AG09309 (cell line): ENCODE results near the gene DTL.

Experiments used
- DNase-seq: peaks from one replicate; pipeline ENCODE4 v3.0.0-alpha.2; 2010; ENCODE audit warnings: low read depth
- H3K4me3 ChIP-seq: 2 replicates; pipeline ENCODE4 v1.5.1; 2011; ENCODE audit warnings: mild to moderate bottlenecking, low read depth, low read length, moderate library complexity; ENCODE audit not compliant: control insufficient read depth
- CTCF ChIP-seq: IDR thresholded peaks from 2 replicates; pipeline ENCODE4 v1.5.1; 2011; ENCODE audit warnings: mild to moderate bottlenecking, low read depth, low read length, inconsistent platforms; ENCODE audit not compliant: insufficient read depth, control insufficient read depth; ENCODE audit errors: missing control alignments

The DTL gene

DNA sequence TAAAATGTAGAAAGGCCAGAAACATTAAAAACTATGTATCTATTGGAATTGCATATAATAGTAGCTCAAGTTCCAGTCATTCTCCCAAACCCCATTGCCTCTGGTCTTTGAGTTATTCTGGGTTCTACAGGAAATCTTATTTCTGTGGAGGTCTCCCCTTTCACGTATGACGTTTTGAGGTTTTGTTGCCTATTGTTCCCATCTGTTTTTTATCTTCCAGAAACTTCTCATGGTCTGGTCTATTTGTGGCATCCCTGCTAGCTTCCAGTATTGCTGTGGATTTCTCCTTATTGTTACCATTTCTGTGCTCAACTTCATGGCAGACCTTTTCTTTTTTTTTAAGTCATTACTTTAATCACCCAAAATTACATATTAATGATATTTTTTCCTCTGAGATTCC, 43.3 kb downstream of the DTL start:
- no peak for TF ChIP-seq CTCF
- H3K4me3 ChIP-seq: no peak overlapping the region
- no peak for DNase-seq

GRCh38 chr1:212082765-212083406, 47.3 kb downstream of the DTL start:
- TF ChIP-seq CTCF: no peak
- DNase-seq: no peak
- no peak overlapping the region for H3K4me3 ChIP-seq

DNA sequence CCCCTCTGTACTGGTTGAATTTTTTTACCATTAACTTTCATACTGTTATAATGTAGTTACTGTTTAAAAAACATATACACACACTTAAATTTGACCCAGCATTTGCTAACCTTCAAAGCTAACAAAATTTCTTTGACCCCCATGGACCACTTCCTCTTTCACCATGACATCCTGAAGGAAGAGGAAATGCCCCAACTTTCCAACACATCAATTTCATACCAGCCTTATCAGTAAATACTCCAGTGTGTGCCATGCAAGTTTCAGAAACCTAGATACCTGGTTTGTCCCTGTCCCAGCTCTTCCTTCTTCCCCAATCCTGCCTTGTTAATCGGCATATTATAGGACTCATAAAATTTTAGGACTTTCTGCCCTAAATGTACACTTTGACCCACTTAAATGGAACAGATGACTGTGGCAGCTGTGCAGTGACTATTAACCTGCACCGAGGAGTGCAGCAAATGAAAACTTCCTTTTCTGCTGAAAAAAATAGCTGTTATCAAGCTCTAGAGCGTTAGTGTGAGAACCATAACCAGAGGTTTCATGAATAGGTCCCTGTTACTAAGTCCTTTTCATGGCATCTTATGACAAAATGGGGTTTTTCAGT, 54.1 kb downstream of the DTL start:
- no peak for DNase-seq
- no peak overlapping the region for H3K4me3 ChIP-seq
- no peak for TF ChIP-seq CTCF

DNA sequence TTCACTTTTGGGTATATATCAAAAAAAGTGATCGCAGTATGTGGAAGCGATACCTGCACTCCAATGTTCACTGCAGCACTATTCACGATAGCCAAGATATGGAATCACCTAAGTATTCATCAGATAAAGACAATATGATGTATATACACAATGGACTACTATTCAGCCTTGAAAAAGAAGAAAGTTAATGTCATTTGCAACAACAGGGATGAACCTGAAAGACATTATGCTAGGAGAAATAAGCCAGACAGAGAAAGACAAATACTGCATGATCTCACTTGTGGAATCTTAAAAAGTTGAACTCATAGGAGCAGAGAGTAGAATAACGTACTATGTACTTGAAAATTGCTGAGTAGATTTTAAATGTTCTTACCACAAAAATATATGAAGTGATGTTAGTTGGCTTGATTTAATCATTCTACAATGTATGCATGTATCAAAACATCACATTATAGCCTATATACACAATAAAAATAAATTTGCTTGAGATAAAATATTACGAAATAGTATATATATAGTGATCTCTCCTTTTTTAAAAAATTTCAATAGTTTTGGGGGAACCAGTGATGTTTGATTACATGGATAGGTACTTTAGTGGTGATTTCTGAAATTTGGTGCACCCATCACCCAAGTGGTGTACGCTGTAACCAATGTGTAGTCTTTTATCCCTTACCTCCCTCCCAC, 56.0 kb downstream of the DTL start:
- DNase-seq: no peak
- TF ChIP-seq CTCF: no peak

GRCh38 chr1:212097360-212097759, 61.8 kb downstream of the DTL start:
- no peak for DNase-seq
- H3K4me3 ChIP-seq: no peak overlapping the region
- TF ChIP-seq CTCF: no peak

More for the DNA sequence above, 56.0 kb downstream of the DTL start:
- H3K4me3 ChIP-seq: no peak overlapping the region

DNA sequence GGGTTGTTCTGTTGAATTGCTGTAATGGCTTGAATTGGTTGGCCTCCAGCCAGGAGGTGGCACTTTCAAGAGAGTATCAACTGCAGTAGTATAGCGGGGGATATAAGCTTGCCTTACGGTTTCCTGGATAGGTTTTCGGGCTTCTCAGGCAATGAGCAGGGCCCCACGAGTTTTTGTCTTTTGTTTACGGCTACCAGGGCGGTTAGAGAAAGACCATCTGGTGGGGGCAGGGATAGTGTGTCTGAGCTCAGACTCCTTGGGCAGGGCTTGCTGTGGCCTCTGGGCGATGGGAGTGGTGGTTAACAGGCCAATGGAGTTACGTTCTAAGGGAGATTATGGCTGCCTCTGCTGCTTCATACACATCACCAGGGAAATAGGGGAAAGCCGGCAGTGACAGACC, 62.8 kb downstream of the DTL start:
- no peak overlapping the region for H3K4me3 ChIP-seq
- DNase-seq: no peak
- no peak for TF ChIP-seq CTCF
